KOPT-K1 (cell line): Measurements from ENCODE around the gene SLC35F6.
"Not testable (repeated sequence)": the region's sequence is repeated elsewhere in the genome, so short reads cannot be mapped to it uniquely, and the experiment has no call there.

Source experiments
- H3K27ac ChIP-seq: fragments of 200-600 bp; sonication (generic); 2 replicates; pipeline ENCODE4 v1.5.1; 2016; ENCODE audit warnings: antibody characterized with exemption, mild to moderate bottlenecking, low read depth, low read length; ENCODE audit not compliant: poor library complexity, severe bottlenecking
- H3K36me3 ChIP-seq: fragments of 200-600 bp; sonication (generic); 2 replicates; pipeline ENCODE4 v1.5.1; 2017; ENCODE audit warnings: antibody characterized with exemption, mild to moderate bottlenecking, low read length, moderate library complexity; ENCODE audit not compliant: insufficient read depth
- H3K9me3 ChIP-seq: fragments of 200-600 bp; sonication (generic); 2 replicates; pipeline ENCODE4 v1.5.1; 2017; ENCODE audit warnings: antibody characterized with exemption, low read length, mild to moderate bottlenecking; ENCODE audit not compliant: insufficient read depth, poor library complexity, severe bottlenecking

The SLC35F6 gene

GRCh38 chr2:26740890-26741302 is 23.2 kb upstream of the SLC35F6 start:
- Histone ChIP-seq H3K27ac (no peak overlapping the region), H3K9me3 (no peaks in the 10 kb centered on the region), H3K36me3 (no peaks in the 10 kb centered on the region)

DNA sequence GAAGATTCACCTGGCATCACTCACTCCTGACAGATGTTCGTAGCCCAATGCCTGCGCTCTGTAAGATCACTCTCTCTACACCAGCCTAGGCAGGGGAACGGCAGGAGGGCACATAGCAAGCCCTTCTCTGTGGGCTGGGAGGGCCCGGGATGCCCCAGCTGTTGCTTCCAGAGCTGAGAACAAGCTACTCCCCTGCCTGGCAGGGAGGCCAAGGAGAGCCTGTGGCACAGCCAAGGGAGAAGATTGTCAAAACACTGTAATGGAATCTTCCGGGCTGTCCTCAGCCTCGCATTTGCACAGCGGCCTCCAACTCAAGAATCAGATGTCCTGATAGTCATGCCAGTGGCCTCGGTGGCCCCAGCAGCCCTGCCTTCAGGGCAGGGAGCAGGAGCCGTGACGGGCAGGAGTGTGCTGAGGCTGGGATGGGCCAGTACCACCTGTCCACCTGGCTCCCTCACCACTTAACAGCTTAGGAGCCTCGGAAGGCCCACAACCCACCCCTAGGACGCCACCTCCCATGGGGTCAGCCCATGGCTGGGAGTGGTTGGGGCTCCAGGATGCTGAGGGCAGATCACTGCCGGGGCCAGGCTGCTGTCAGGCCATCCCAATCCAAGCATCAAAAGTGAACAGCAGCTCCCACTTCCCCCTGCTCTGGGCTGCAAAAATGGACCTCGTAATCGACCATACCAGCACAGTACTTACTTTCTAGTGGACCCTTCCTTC is 21.9 kb upstream of the SLC35F6 start:
- Histone ChIP-seq H3K36me3 (no peaks in the 10 kb centered on the region), H3K27ac (no peak overlapping the region), H3K9me3 (no peaks in the 10 kb centered on the region)

DNA sequence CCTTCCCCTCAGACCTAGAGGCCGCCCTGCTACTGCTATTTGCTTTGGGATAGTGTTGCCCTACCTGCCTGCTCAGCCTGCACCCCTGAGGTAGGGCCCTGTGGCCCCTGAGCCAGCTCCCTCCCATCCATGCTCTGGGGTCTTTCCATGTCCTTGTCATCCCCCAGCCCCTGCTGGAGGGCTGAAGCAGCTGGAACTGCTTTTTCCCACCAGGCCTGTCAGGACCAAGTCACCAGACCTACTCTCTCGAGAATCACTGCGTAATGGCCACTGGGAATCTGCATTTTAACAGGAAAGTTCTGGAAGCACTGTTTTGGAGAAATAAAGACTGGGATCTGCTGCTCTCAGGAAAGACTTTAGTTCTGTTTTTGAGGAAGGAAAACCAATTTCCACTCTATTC is 20.2 kb upstream of the SLC35F6 start:
- H3K36me3 ChIP-seq: no peaks in the 10 kb centered on the region
- H3K9me3 ChIP-seq: no peaks in the 10 kb centered on the region
- no peak overlapping the region for H3K27ac ChIP-seq

DNA sequence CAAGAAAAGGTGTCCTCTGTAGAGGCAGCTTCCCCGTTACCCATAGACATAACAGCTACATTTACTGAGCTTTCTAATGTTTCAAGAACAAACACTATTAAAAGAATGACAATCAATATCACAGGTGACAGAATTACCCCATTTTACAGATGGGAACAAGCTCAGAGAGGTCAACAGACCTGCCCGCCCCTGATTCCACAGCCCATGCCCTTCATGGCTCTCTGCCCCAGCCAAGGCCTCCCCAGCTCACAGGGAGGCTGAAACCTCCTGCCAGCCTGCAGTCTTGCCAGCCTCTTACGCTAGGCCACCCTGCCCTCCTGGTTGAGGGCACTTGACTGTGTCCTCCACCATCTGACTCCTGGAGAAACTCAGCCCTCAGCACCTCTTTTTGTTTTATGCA is 19.1 kb upstream of the SLC35F6 start:
- no peaks in the 10 kb centered on the region for H3K9me3 ChIP-seq
- no peaks in the 10 kb centered on the region for H3K36me3 ChIP-seq
- H3K27ac ChIP-seq: no peak overlapping the region

- Histone ChIP-seq H3K36me3 (no peaks in the 10 kb centered on the region), H3K9me3 (no peaks in the 10 kb centered on the region), H3K27ac (no peak overlapping the region)
These were observed 18.3 kb upstream of the SLC35F6 start for GRCh38 chr2:26745609-26746327.

DNA sequence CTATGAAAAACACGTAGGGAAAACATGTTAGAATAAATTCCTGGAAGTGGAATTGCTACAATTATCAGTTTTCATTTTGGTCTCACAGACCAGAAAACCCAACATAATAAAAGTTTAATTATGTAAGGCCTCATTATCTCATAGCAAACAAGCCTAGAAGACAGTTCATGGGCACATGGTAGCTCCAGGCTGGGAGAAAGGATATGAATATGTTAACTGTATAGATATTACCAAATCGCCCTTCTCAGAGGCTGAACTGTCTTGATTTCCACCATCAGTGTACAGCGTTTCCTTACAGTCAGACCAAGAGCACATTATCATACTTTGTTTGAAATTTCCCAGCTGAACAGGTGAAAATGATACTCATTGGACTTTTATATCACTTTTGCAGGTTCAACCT is 17.1 kb upstream of the SLC35F6 start:
- Histone ChIP-seq H3K27ac (no peak overlapping the region), H3K36me3 (no peaks in the 10 kb centered on the region), H3K9me3 (no peaks in the 10 kb centered on the region)

GRCh38 chr2:26749787-26750420 is 14.2 kb upstream of the SLC35F6 start:
- not testable (repeated sequence) for H3K27ac ChIP-seq, H3K36me3 ChIP-seq, H3K9me3 ChIP-seq

- not testable (repeated sequence) for H3K9me3 ChIP-seq, H3K36me3 ChIP-seq, H3K27ac ChIP-seq
These were observed 13.6 kb upstream of the SLC35F6 start for GRCh38 chr2:26750467-26750866.

DNA sequence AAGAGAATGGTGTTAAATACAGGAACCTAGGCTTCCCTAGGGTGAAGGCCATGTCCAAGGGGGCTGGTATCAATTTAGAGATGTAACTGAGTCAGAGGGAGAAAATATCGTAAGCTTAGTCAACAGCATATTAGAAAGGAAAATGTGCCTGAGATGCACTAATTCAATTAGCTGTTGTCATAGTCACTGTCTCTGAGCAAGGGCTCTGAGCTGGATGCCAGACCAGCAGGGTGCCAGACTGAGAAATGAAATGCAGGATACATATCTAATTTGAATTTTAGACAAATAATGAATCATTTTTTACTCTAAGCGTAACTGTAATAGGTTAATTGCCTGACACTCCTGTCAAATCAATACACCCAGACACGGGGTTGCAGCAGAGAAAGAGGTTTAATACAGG is 11.4 kb upstream of the SLC35F6 start:
- Histone ChIP-seq H3K27ac (no peak overlapping the region), H3K36me3 (no peaks in the 10 kb centered on the region), H3K9me3 (no peaks in the 10 kb centered on the region)

DNA sequence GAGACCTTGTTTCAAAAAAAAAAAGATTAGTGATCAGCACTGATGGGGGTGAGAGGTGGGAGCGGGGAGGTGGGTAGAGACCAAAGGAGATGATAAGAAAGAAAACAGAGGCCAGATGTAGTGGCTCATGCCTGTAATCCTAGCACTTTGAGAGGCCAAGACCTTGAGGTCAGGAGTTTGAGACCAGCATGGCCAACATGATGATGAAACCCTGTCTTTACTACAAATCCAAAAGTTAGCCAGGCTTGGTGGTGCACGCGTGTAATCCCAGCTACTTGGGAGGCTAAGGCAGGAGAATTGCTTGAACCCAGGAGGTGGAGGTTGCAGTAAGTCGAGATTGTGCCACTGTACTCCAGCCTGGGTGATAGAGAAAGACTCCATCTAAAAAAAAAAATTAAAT is 9.5 kb upstream of the SLC35F6 start:
- Histone ChIP-seq H3K36me3 (no peaks in the 10 kb centered on the region), H3K9me3 (no peaks in the 10 kb centered on the region), H3K27ac (no peak overlapping the region)

DNA sequence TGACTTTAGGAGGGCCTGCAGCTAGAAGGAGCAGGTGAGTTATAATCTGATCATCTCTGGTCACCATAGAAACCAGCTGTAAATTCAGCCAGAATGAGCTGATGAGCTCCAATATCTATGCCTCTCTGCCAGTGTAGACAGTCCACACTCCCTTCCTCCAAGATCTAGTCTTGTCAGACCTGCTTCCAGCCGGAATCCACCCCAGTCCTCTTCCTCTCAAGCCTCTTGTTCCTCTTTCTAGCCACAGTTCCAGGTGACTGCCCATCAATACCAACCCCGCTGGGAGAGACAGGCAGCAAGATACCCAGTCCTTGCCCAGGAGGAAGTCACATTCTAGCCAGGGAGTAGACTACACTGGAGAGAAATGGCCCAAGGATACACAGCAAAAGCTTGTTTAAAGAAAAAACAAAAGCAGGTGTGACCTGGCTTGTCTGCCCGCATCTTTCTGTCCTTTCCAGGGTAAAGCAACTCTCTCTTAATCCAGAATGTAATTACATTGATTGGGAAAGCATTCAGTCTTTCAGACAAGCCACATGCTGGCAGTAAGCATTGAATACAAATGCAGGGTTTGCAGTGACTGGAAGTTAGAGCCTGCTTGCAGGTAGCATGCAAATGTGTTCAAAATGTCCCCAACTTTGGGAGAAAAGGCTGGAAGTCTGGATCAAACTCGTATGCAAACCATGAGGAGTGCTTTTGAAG is 9.0 kb upstream of the SLC35F6 start:
- Histone ChIP-seq H3K9me3 (no peaks in the 10 kb centered on the region), H3K27ac (no peak overlapping the region), H3K36me3 (no peaks in the 10 kb centered on the region)

DNA sequence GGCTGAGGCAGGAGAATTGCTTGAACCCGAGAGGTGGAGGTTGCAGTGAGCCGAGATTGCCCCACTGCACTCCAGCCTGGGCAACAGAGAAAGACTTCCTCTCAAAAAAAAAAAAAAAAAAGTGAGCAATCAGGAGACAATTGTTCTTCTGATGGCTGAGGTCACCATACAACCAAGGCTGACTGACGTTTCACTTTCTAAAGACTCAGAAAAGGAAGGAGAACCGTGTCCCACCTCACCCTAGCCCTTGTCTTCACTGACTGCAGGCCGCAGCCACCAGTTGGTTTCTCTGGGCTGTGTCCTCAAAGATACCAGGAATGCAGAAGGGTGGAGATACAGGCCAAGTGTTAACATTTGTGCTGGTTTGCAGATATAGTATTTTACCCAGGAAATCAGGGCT is 7.7 kb upstream of the SLC35F6 start:
- Histone ChIP-seq H3K9me3 (no peaks in the 10 kb centered on the region), H3K27ac (no peak overlapping the region), H3K36me3 (no peaks in the 10 kb centered on the region)

DNA sequence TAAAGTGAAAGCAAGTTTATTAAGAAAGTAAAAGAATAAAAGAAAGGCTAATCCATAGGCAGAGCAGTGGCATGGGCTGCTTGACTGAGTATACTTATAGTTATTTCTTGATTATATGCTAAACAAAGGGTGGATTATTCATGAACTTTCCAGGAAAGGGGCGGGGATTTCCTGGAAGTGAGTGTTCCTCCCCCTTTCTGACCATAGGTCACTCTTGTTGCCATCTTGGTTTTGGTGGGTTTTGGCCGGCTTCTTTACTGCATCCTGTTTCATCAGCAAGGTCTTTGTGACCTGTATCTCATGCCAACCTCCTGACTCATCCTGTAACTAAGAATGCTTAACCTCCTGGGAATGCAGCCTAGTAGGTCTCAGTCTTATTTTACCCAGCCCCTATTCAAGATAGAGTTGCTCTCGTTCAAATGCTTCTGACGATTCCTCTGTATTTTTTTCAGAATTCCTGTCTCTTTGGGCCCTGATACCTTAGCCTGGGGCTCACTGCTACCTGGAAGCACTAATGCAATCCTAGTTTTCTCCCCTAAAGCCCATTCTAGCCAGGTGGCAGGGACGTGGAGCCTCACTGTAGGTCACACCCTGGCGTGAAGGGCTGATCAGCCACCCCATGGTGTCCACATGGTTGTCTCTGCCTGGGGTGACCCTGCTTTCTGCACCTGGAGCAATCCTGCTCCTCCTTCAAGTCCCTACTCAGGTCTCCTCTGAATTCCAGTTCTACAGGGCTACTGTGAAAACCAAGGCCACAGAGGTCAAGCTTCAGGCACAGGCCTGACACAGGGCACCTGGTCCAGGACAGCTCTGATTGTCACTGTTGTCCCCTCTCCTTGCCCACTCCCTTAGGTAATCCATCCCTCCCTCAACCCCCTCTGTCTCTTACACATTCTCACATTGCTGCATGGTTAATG is 6.0 kb upstream of the SLC35F6 start:
- Histone ChIP-seq H3K36me3 (no peaks in the 10 kb centered on the region), H3K9me3 (no peaks in the 10 kb centered on the region), H3K27ac (no peak overlapping the region)

- no peaks in the 10 kb centered on the region for H3K36me3 ChIP-seq
- no peak overlapping the region for H3K27ac ChIP-seq
- no peaks in the 10 kb centered on the region for H3K9me3 ChIP-seq
These were observed 5.2 kb upstream of the SLC35F6 start for GRCh38 chr2:26758790-26759321.
